Astrocyte (in vitro differentiated cells and primary cell): ENCODE results near the gene SLC5A1. TPM values are rescaled to one million over a fixed set of nuclear protein-coding genes. Genes with fewer than 3 reads are reported as not detected.
"Not testable (repeated sequence)": the region's sequence is repeated elsewhere in the genome, so short reads cannot be mapped to it uniquely, and the experiment has no call there.

Experiments
- DNase-seq: peaks from one replicate; pipeline ENCODE4 v3.0.0-alpha.2; 2010; ENCODE audit warnings: low read depth
- FAIRE-seq: peaks from 2 replicates; lab custom pipeline; 2011; peaks lifted over from hg19 to GRCh38; lab: Jason Lieb, UNC
- H2AFZ ChIP-seq: 2 replicates; pipeline ENCODE4 v1.6.0; 2012; ENCODE audit warnings: low read depth, low read length, inconsistent platforms
- H3K27ac ChIP-seq: 2 replicates; pipeline ENCODE4 v1.5.1; 2011; ENCODE audit warnings: low read depth, low read length, inconsistent platforms
- H3K27me3 ChIP-seq: 2 replicates; pipeline ENCODE4 v1.6.0; 2011; ENCODE audit warnings: low read length, inconsistent platforms; ENCODE audit not compliant: insufficient read depth
- H3K36me3 ChIP-seq: 2 replicates; pipeline ENCODE4 v1.5.1; 2011; ENCODE audit warnings: low read length, inconsistent platforms; ENCODE audit not compliant: insufficient read depth
- H3K4me1 ChIP-seq: 2 replicates; pipeline ENCODE4 v1.5.1; 2011; ENCODE audit warnings: low read length, inconsistent platforms; ENCODE audit not compliant: insufficient read depth
- H3K4me2 ChIP-seq: 2 replicates; pipeline ENCODE4 v1.6.0; 2012; ENCODE audit warnings: low read length, inconsistent platforms
- H3K4me3 ChIP-seq: 2 replicates; pipeline ENCODE4 v1.5.1; 2011; ENCODE audit warnings: low read depth, mild to moderate bottlenecking, low read length, inconsistent platforms; ENCODE audit not compliant: insufficient read depth
- H3K79me2 ChIP-seq: 2 replicates; pipeline ENCODE4 v1.6.0; 2012; ENCODE audit warnings: mild to moderate bottlenecking, low read length, inconsistent platforms; ENCODE audit not compliant: insufficient read depth
- H3K9ac ChIP-seq: 2 replicates; pipeline ENCODE4 v1.6.0; 2012; ENCODE audit warnings: mild to moderate bottlenecking, low read length, inconsistent platforms
- H3K9me3 ChIP-seq: 2 replicates; pipeline ENCODE4 v1.5.1; 2012; ENCODE audit warnings: low read depth, mild to moderate bottlenecking, low read length, inconsistent platforms; ENCODE audit not compliant: insufficient read depth
- H4K20me1 ChIP-seq: 2 replicates; pipeline ENCODE4 v1.6.0; 2012; ENCODE audit warnings: low read length, inconsistent platforms; ENCODE audit not compliant: insufficient read depth
- H3K27ac Mint-ChIP-seq: one replicate; pipeline ENCODE4 v1.8.0; 2021; ENCODE audit warnings: mild to moderate bottlenecking, mixed read lengths; ENCODE audit not compliant: unreplicated experiment
- H3K27me3 Mint-ChIP-seq: one replicate; pipeline ENCODE4 v1.8.0; 2021; ENCODE audit warnings: low read depth, mixed read lengths; ENCODE audit not compliant: unreplicated experiment
- H3K36me3 Mint-ChIP-seq: one replicate; pipeline ENCODE4 v1.8.0; 2021; ENCODE audit warnings: low read depth, mixed read lengths; ENCODE audit not compliant: unreplicated experiment
- H3K4me1 Mint-ChIP-seq: one replicate; pipeline ENCODE4 v1.8.0; 2021; ENCODE audit warnings: low read depth, mixed read lengths; ENCODE audit not compliant: unreplicated experiment
- H3K4me3 Mint-ChIP-seq: one replicate; pipeline ENCODE4 v1.8.0; 2021; ENCODE audit warnings: mild to moderate bottlenecking, moderate library complexity, mixed read lengths; ENCODE audit not compliant: unreplicated experiment
- H3K9me3 Mint-ChIP-seq: one replicate; pipeline ENCODE4 v1.8.0; 2021; ENCODE audit warnings: mild to moderate bottlenecking, mixed read lengths; ENCODE audit not compliant: unreplicated experiment
- EZH2 ChIP-seq: IDR thresholded peaks from 2 replicates; pipeline ENCODE4 v1.6.1; 2012; ENCODE audit warnings: mild to moderate bottlenecking, low read length, inconsistent platforms; ENCODE audit not compliant: insufficient read depth
- total RNA-seq: library from RNA; stranded (reverse); gene quantifications from 2 replicates; pipeline ENCODE4 v1.2.1, GENCODE V29; 2021

Gene SLC5A1
- total RNA-seq, 1 donor from 2014 or later: not detected

DNA sequence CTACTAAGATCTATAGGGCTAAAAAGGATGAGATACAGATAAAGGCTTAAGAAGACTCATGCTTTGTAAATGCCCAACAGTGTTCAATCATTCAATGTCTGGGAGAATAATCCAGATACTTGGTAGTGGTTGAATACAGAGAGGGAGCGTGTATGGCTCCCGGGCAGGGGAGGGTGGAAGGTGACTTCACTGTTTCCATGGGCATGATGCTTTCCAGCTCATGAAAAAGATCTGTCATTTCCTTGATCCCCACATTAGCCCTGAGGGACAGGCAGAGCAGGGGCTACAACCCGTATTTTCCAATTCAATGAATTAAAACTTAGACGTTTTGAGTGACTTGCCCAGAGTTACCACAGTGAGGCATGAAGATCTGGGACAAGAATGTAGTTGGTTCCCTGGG is 111.7 kb downstream of the SLC5A1 start:
- not testable (repeated sequence) for H3K27ac Mint-ChIP-seq, H3K4me1 Mint-ChIP-seq, FAIRE-seq, H3K36me3 Mint-ChIP-seq, H2AFZ ChIP-seq, H3K9ac ChIP-seq, H3K4me1 ChIP-seq, H3K9me3 Mint-ChIP-seq, H3K4me3 Mint-ChIP-seq, DNase-seq, H3K4me3 ChIP-seq, H3K4me2 ChIP-seq, H3K9me3 ChIP-seq, H3K27me3 ChIP-seq, H3K36me3 ChIP-seq, H3K27ac ChIP-seq, H4K20me1 ChIP-seq, H3K79me2 ChIP-seq
- peaks cover 11% of the 10 kb centered on the region for H3K27me3 Mint-ChIP-seq

DNA sequence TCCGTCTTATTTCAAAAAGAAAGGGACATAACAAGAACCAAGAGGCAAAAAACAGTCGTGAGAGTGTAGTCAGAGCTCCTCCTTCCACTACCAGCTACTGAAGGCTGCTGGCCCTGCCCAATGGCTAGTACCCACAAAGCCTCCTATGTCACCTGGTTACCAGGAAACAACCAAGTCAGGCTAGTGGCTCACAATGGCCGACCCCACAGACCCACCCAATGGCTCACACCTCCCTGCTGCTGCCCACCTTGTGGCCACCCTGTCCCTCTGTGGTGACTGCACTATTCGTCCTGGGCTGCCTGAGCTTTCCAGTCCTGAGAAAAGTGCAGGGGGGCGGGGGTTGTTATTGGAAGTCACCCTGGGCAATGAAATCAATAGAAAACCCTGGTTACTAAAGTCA is 114.6 kb downstream of the SLC5A1 start:
- FAIRE-seq, H3K79me2 ChIP-seq, H3K27ac ChIP-seq, H2AFZ ChIP-seq, H3K4me2 ChIP-seq, H3K4me3 Mint-ChIP-seq, H3K36me3 Mint-ChIP-seq, H3K9ac ChIP-seq, H3K4me1 Mint-ChIP-seq, H3K36me3 ChIP-seq, H3K27ac Mint-ChIP-seq, H3K27me3 ChIP-seq, H3K4me1 ChIP-seq, H3K4me3 ChIP-seq, H3K9me3 Mint-ChIP-seq, H4K20me1 ChIP-seq, H3K9me3 ChIP-seq, DNase-seq: not testable (repeated sequence)
- H3K27me3 Mint-ChIP-seq: peaks cover 14% of the 10 kb centered on the region

DNA sequence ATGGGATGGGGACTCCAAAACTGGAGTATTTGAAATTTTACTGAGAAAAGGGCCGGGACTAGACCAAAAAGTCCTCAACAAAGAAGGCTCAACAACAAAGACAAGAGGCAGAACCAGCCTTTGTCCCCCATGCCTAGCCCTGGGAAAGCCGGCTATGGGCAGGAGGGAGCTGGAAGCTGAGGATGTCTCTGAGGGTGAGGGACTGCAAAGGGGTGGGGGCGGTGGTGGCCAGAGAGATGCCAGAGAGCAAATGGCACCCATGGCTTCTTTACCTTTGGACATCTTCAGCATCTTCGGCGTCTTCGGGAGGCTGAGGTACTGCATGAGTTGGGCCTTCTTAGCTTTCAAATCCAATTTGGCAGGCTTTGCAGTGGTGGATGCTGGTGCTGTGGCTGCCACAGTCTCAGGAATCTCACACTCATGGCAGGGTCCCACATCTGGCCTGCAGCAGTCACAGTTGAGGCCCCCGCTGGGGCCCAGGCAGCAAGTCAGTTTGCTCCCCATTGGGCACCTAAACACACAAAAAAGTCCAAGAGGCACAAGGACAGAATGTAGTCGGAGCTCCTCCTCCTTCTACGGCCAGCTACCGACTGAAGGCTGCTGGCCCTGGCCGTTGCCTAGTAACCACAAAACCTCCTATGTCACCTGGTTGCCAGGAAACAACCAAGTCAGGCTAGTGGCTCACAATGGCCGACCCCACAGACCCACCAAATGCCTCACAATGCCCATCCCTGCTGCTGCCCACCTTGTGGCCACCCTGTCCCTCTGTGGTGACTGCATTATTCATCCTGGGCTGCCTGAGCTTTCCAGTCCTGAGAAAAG is 115.9 kb downstream of the SLC5A1 start, which contains the start of gene C22orf42:
TSS of gene C22orf42 (minus strand) at position 592 of the 822 bp plus-strand sequence. CDS start at position 504, 88 bp downstream.
- no peak within 1 kb of the TSS for H2AFZ ChIP-seq
- H3K4me2 ChIP-seq: no peak within 1 kb of the TSS
- Mint-ChIP-seq H3K9me3 (no peaks in the 10 kb centered on the region), H3K36me3 (no peaks in the 10 kb centered on the region), H3K4me1 (no peaks in the 10 kb centered on the region), H3K27me3 (peaks cover 14% of the 10 kb centered on the region), H3K4me3 (no peak within 1 kb of the TSS), H3K27ac (no peak within 1 kb of the TSS)
- H4K20me1 ChIP-seq: no peaks in the 10 kb centered on the region
- DNase-seq: no peak
- H3K9ac ChIP-seq: no peak within 1 kb of the TSS
- no peaks in the 10 kb centered on the region for H3K9me3 ChIP-seq
- H3K27ac ChIP-seq: no peak within 1 kb of the TSS
- FAIRE-seq: no peak
- no peak within 1 kb of the TSS for H3K4me3 ChIP-seq
- no peaks in the 10 kb centered on the region for H3K79me2 ChIP-seq
- H3K4me1 ChIP-seq: no peaks in the 10 kb centered on the region
- peaks cover 6% of the 10 kb centered on the region for H3K27me3 ChIP-seq
- no peak for TF ChIP-seq EZH2
- no peaks in the 10 kb centered on the region for H3K36me3 ChIP-seq

DNA sequence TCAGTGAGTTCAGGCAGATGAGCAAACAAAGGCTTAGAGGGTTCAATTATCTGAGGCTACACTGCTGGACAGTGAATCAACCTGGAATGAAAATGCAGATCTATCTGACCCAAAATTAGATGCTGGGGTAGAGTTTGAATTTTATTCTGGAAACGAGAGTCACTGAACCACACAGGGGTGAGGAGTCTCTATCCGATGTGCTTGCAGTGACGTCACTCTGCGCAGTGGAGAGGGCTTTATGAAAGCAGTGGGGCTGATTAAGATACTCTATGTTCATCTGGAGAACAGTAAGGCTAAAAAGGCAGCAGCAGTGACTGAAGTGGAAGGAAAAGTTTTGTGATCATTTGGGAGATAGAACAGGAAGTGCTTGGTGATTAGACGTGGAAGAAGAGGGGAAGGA is 117.3 kb downstream of the SLC5A1 start:
- peaks cover 17% of the 10 kb centered on the region for H3K27me3 Mint-ChIP-seq
- not testable (repeated sequence) for H3K4me3 Mint-ChIP-seq, H3K79me2 ChIP-seq, H2AFZ ChIP-seq, H3K9me3 Mint-ChIP-seq, H3K27ac ChIP-seq, FAIRE-seq, H4K20me1 ChIP-seq, H3K9me3 ChIP-seq, DNase-seq, H3K36me3 ChIP-seq, H3K4me1 ChIP-seq, H3K36me3 Mint-ChIP-seq, H3K27ac Mint-ChIP-seq, H3K4me2 ChIP-seq, H3K9ac ChIP-seq, H3K4me1 Mint-ChIP-seq, H3K4me3 ChIP-seq, H3K27me3 ChIP-seq

Other genes starting within 250 kb of the SLC5A1 start
- gene YWHAH, start 98.7 kb upstream of the SLC5A1 start, total RNA-seq: 153 and 160 TPM in 2 replicates
- gene C22orf42, start 116.0 kb downstream of the SLC5A1 start, total RNA-seq: not detected in 2 replicates
- 0.25 TPM in 1 of 2 replicates, not detected in the other for gene RFPL2, start 161.8 kb downstream of the SLC5A1 start, total RNA-seq
- 0.14 TPM in 1 of 2 replicates, not detected in the other for gene SLC5A4, start 212.1 kb downstream of the SLC5A1 start, total RNA-seq